AG08395 (cell line): ENCODE results near the gene CBLIF.
"Not testable (repeated sequence)": the region's sequence is repeated elsewhere in the genome, so short reads cannot be mapped to it uniquely, and the experiment has no call there.

Experiments used
- DNase-seq: peaks from one replicate; pipeline ENCODE4 v3.0.0; 2012; ENCODE audit warnings: mixed read lengths, low spot score

CBLIF gene

GRCh38 chr11:59847626-59848025, 2.3 kb upstream of the CBLIF start:
- no peak for DNase-seq

GRCh38 chr11:59846556-59846955, 1.3 kb upstream of the CBLIF start:
- no peak for DNase-seq

GRCh38 chr11:59842316-59842715, 3.0 kb downstream of the CBLIF start:
- DNase-seq = no peak

GRCh38 chr11:59841514-59841913, 3.8 kb downstream of the CBLIF start:
- DNase-seq = no peak

- DNase-seq = no peak
Measured at GRCh38 chr11:59839615-59840014, 5.7 kb downstream of the CBLIF start.

- no peak for DNase-seq
Measured at GRCh38 chr11:59833602-59834001, 11.7 kb downstream of the CBLIF start.

- no peak for DNase-seq
Measured at GRCh38 chr11:59829358-59829757, 15.9 kb downstream of the CBLIF start.

GRCh38 chr11:59822989-59823566, 22.2 kb downstream of the CBLIF start:
- DNase-seq = peak; percentile 62

- no peak for DNase-seq
Measured at GRCh38 chr11:59818572-59818971, 26.7 kb downstream of the CBLIF start.

- DNase-seq = not testable (repeated sequence)
Measured at GRCh38 chr11:59816434-59816833, 28.9 kb downstream of the CBLIF start.

- DNase-seq = no peak
Measured at GRCh38 chr11:59815754-59816153, 29.5 kb downstream of the CBLIF start.

- DNase-seq = no peak
Measured at GRCh38 chr11:59814021-59814420, 31.3 kb downstream of the CBLIF start.

GRCh38 chr11:59813364-59813763, 31.9 kb downstream of the CBLIF start:
- DNase-seq = no peak

- DNase-seq = no peak
Measured at GRCh38 chr11:59812220-59812619, 33.1 kb downstream of the CBLIF start.

- no peak for DNase-seq
Measured at GRCh38 chr11:59810911-59811259, 34.4 kb downstream of the CBLIF start.

GRCh38 chr11:59810189-59810910, 34.9 kb downstream of the CBLIF start, which contains the start of gene MRPL16:
Gene MRPL16, minus strand, starts transcription at chr11:59810778. Its CDS starts 120 bp downstream, at chr11:59810658.
- peak; percentile 91 for DNase-seq

GRCh38 chr11:59807047-59807610, 38.2 kb downstream of the CBLIF start:
- no peak for DNase-seq

- no peak for DNase-seq
Measured at GRCh38 chr11:59804061-59804460, 41.2 kb downstream of the CBLIF start.

- peak; percentile 62 for DNase-seq
Measured at GRCh38 chr11:59802639-59803176, 42.6 kb downstream of the CBLIF start.

- DNase-seq = peak; percentile 48
Measured at GRCh38 chr11:59801981-59802638, 43.2 kb downstream of the CBLIF start.

- DNase-seq = no peak
Measured at GRCh38 chr11:59801160-59801706, 44.1 kb downstream of the CBLIF start.

- no peak for DNase-seq
Measured at GRCh38 chr11:59800390-59801025, 44.8 kb downstream of the CBLIF start.
